Keratinocyte (primary cell): ENCODE results near the gene R3HDM2. TPM values are rescaled to one million over a fixed set of nuclear protein-coding genes. Genes with fewer than 3 reads are reported as not detected.

Experiments used
- DNase-seq: peaks from one replicate; pipeline ENCODE4 v3.0.0-alpha.2; 2011; ENCODE audit warnings: low read depth, missing footprints, low spot score
- FAIRE-seq: peaks from 2 replicates; lab custom pipeline; 2011; peaks lifted over from hg19 to GRCh38; lab: Jason Lieb, UNC
- H2AFZ ChIP-seq: 2 replicates; pipeline ENCODE4 v1.6.0; 2012; ENCODE audit warnings: low read length, control low read depth, inconsistent platforms; ENCODE audit not compliant: control insufficient read depth
- H3K27ac ChIP-seq: 2 replicates; pipeline ENCODE4 v1.5.1; 2011; ENCODE audit warnings: low read length; ENCODE audit not compliant: control insufficient read depth, insufficient read depth
- H3K27me3 ChIP-seq: 3 replicates; pipeline ENCODE4 v1.6.0; 2011; ENCODE audit warnings: low read length; ENCODE audit not compliant: control insufficient read depth, insufficient read depth; ENCODE audit errors: extremely low read depth
- H3K36me3 ChIP-seq, 2 experiments: 2 replicates in 1 of 2; 3 replicates in 1 of 2; pipeline ENCODE4 v1.5.1; 2011; ENCODE audit warnings: low read length in 2 of 2, mild to moderate bottlenecking in 1 of 2; ENCODE audit not compliant: control insufficient read depth in 2 of 2, insufficient read depth in 2 of 2; ENCODE audit errors: extremely low read depth in 1 of 2
- H3K4me1 ChIP-seq: 3 replicates; pipeline ENCODE4 v1.5.1; 2011; ENCODE audit warnings: low read length; ENCODE audit not compliant: control insufficient read depth, insufficient read depth; ENCODE audit errors: extremely low read depth
- H3K4me2 ChIP-seq: 3 replicates; pipeline ENCODE4 v1.6.0; 2011; ENCODE audit warnings: low read depth, low read length; ENCODE audit not compliant: control insufficient read depth, insufficient read depth; ENCODE audit errors: extremely low read depth
- H3K4me3 ChIP-seq, 3 experiments: fragments of 200-600 bp in 1 of 3; sonication (generic) in 1 of 3; 2 replicates in 2 of 3; 3 replicates in 1 of 3; pipeline ENCODE4 v1.5.1; 2011 to 2016; ENCODE audit warnings: low read length in 3 of 3, mild to moderate bottlenecking in 3 of 3, control low read depth in 2 of 3, inconsistent platforms in 1 of 3, low read depth in 1 of 3, mixed read lengths in 1 of 3, mixed run types in 1 of 3, moderate library complexity in 1 of 3; ENCODE audit not compliant: control insufficient read depth in 2 of 3, insufficient read depth in 2 of 3; ENCODE audit errors: extremely low read depth in 1 of 3
- H3K79me2 ChIP-seq: 2 replicates; pipeline ENCODE4 v1.6.0; 2012; ENCODE audit warnings: low read length; ENCODE audit not compliant: control insufficient read depth, insufficient read depth
- H3K9ac ChIP-seq: 3 replicates; pipeline ENCODE4 v1.6.0; 2011; ENCODE audit warnings: low read length; ENCODE audit not compliant: control insufficient read depth, insufficient read depth; ENCODE audit errors: extremely low read depth
- H3K9me1 ChIP-seq: 3 replicates; pipeline ENCODE4 v1.6.0; 2011; ENCODE audit warnings: low read length; ENCODE audit not compliant: control insufficient read depth, insufficient read depth; ENCODE audit errors: extremely low read depth
- H3K9me3 ChIP-seq: 2 replicates; pipeline ENCODE4 v1.5.1; 2012; ENCODE audit warnings: low read depth, low read length; ENCODE audit not compliant: control insufficient read depth
- H4K20me1 ChIP-seq: 3 replicates; pipeline ENCODE4 v1.6.0; 2011; ENCODE audit warnings: low read length; ENCODE audit not compliant: control insufficient read depth, insufficient read depth; ENCODE audit errors: extremely low read depth
- CTCF ChIP-seq, 3 experiments: IDR thresholded peaks in 1 of 3; conservative IDR thresholded peaks in 1 of 3; optimal IDR thresholded peaks in 1 of 3; 2 replicates in 2 of 3; 3 replicates in 1 of 3; pipeline versions ENCODE3 to v1.5.1; 2011; ENCODE audit warnings: low read length in 3 of 3, mild to moderate bottlenecking in 3 of 3, moderate library complexity in 2 of 3, control low read depth in 1 of 3, inconsistent platforms in 1 of 3; ENCODE audit not compliant: insufficient read depth in 2 of 3; ENCODE audit errors: extremely low read depth in 1 of 3
- EZH2 ChIP-seq: IDR thresholded peaks from one replicate; pipeline ENCODE4 v1.6.1; 2012; ENCODE audit warnings: inconsistent platforms, mild to moderate bottlenecking, low read length, moderate library complexity
- dilution Hi-C: fragments of 300-500 bp; cut with MboI; formaldehyde crosslinking; loops from one replicate; pipeline ENCODE4 v1.7.0; 2020; ENCODE audit warnings: low sequenced_read_pairs; ENCODE audit not compliant: extremely low pct_ligation_motif_present
- polyA plus RNA-seq, 5 experiments: library from polyadenylated mRNA; depleted of rRNA in 3 of 5; stranded (reverse) in 3 of 5; stranded (forward) in 1 of 5; unstranded in 1 of 5; fragments of >200 nt; gene quantifications; 1 replicate in 1 of 5; 2 replicates in 3 of 5; 3 replicates in 1 of 5; pipeline versions ENCODE4 v1.2.1 to v1.2.3, GENCODE V29; 2011 to 2012; ENCODE audit warnings: missing spikeins in 2 of 5, low read depth in 1 of 5, low replicate concordance in 1 of 5

R3HDM2 gene
- polyA plus RNA-seq, 1 donor (not counting 4 experiments of a cell fraction or from before 2014, with no cell fraction given), result 11.1 TPM

GRCh38 chr12:57221169-57221917 is 209.5 kb downstream of the R3HDM2 start:
- dilution Hi-C loops, result no loop called here
- no peak for TF ChIP-seq EZH2
- no peak for TF ChIP-seq CTCF (optimal IDR thresholded peaks at IDR 0.05 in 1 of 3, IDR thresholded peaks at IDR 0.05 in 1 of 3, conservative IDR thresholded peaks at IDR 0.05 in 1 of 3; ENCODE audit: extremely low read depth in 1 of 3, insufficient read depth in 2 of 3, low read length in 3 of 3)
- Histone ChIP-seq H4K20me1 (no peaks in the 10 kb centered on the region), H2AFZ (no peak overlapping the region), H3K27ac (no peak overlapping the region), H3K36me3 (no peaks in the 10 kb centered on the region), H3K9me3 (no peaks in the 10 kb centered on the region), H3K4me2 (no peak overlapping the region), H3K79me2 (no peaks in the 10 kb centered on the region), H3K9ac (no peak overlapping the region), H3K27me3 (peaks cover 42% of the 10 kb centered on the region), H3K4me1 (peaks cover 21% of the 10 kb centered on the region), H3K9me1 (no peaks in the 10 kb centered on the region), H3K4me3 (no peak overlapping the region)
- FAIRE-seq (no peak), DNase-seq (no peak)

- Histone ChIP-seq H3K36me3 (no peaks in the 10 kb centered on the region), H2AFZ (no peak overlapping the region), H4K20me1 (no peaks in the 10 kb centered on the region), H3K9ac (no peak overlapping the region), H3K4me1 (peaks cover 23% of the 10 kb centered on the region), H3K27me3 (peaks cover 48% of the 10 kb centered on the region), H3K79me2 (no peaks in the 10 kb centered on the region), H3K9me1 (no peaks in the 10 kb centered on the region), H3K4me3 (no peak overlapping the region), H3K9me3 (no peaks in the 10 kb centered on the region), H3K4me2 (no peak overlapping the region), H3K27ac (no peak overlapping the region)
- TF ChIP-seq CTCF (optimal IDR thresholded peaks at IDR 0.05 in 1 of 3, IDR thresholded peaks at IDR 0.05 in 1 of 3, conservative IDR thresholded peaks at IDR 0.05 in 1 of 3; ENCODE audit: extremely low read depth in 1 of 3, insufficient read depth in 2 of 3, low read length in 3 of 3), result no peak
- TF ChIP-seq EZH2, result no peak
- DNase-seq (no peak), FAIRE-seq (no peak)
- dilution Hi-C loops, result no loop called here
These were observed 210.1 kb downstream of the R3HDM2 start for GRCh38 chr12:57220770-57221168.
